CD8-positive, alpha-beta memory T cell (primary cell): ENCODE results near the gene AGBL4. TPM values are rescaled to one million over a fixed set of nuclear protein-coding genes. Genes with fewer than 3 reads are reported as not detected.

ENCODE experiments used
- CTCF ChIA-PET: fragments of 350-600 bp; sonication (Branson Sonifier 250); formaldehyde crosslinking; loops from one replicate; lab custom pipeline; 2021; ENCODE audit warnings: antibody characterized with exemption; lab: Charles Lee
- POLR2A ChIA-PET: fragments of 350-600 bp; sonication (Branson Sonifier 250); formaldehyde crosslinking; loops from one replicate; lab custom pipeline; 2021; ENCODE audit warnings: antibody characterized with exemption; lab: Charles Lee
- DNase-seq, 5 donors: peaks; one replicate each; pipeline versions ENCODE4 v3.0.0 to v3.0.0-alpha.2; 2020 to 2022; ENCODE audit warnings: mixed read lengths in 1 of 5
- H3K27ac ChIP-seq: one replicate; pipeline ENCODE4 v1.7.0; 2013; ENCODE audit warnings: low read depth, mild to moderate bottlenecking, low read length, moderate library complexity
- H3K27me3 ChIP-seq: 2 replicates; pipeline ENCODE4 v1.7.0; 2013; ENCODE audit warnings: low read length, mild to moderate bottlenecking; ENCODE audit not compliant: insufficient read depth, poor library complexity, severe bottlenecking
- H3K36me3 ChIP-seq: 2 replicates; pipeline ENCODE4 v1.7.0; 2013; ENCODE audit warnings: mild to moderate bottlenecking, low read length, moderate library complexity; ENCODE audit not compliant: insufficient read depth
- H3K4me1 ChIP-seq: 2 replicates; pipeline ENCODE4 v1.7.0; 2013; ENCODE audit warnings: mild to moderate bottlenecking, low read length, moderate library complexity; ENCODE audit not compliant: insufficient read depth
- H3K4me3 ChIP-seq: 2 replicates; pipeline ENCODE4 v1.7.0; 2013; ENCODE audit warnings: mild to moderate bottlenecking, low read length
- H3K9me3 ChIP-seq: 2 replicates; pipeline ENCODE4 v1.7.0; 2013; ENCODE audit warnings: mild to moderate bottlenecking, low read length
- H3K27ac Mint-ChIP-seq, 8 donors: one replicate each; pipeline ENCODE4 v1.8.0; 2020 to 2021; ENCODE audit warnings: mixed read lengths in 8 of 8, mild to moderate bottlenecking in 6 of 8, inconsistent platforms in 3 of 8, moderate library complexity in 3 of 8
- H3K27me3 Mint-ChIP-seq, 2 donors: one replicate each; pipeline ENCODE4 v1.8.0; 2020 to 2021; ENCODE audit warnings: mixed read lengths in 2 of 2, mild to moderate bottlenecking in 1 of 2, moderate library complexity in 1 of 2
- H3K36me3 Mint-ChIP-seq, 3 donors: one replicate each; pipeline ENCODE4 v1.8.0; 2020 to 2021; ENCODE audit warnings: mixed read lengths in 3 of 3, inconsistent platforms in 1 of 3, mild to moderate bottlenecking in 1 of 3
- H3K4me1 Mint-ChIP-seq, 3 donors: one replicate each; pipeline ENCODE4 v1.8.0; 2020 to 2021; ENCODE audit warnings: mixed read lengths in 3 of 3, inconsistent platforms in 1 of 3, mild to moderate bottlenecking in 1 of 3
- H3K4me3 Mint-ChIP-seq, 7 donors: one replicate each; pipeline ENCODE4 v1.8.0; 2020 to 2021; ENCODE audit warnings: mixed read lengths in 7 of 7, mild to moderate bottlenecking in 6 of 7, moderate library complexity in 4 of 7, inconsistent platforms in 2 of 7
- H3K9me3 Mint-ChIP-seq, 5 donors: one replicate each; pipeline ENCODE4 v1.8.0; 2020 to 2022; ENCODE audit warnings: mixed read lengths in 5 of 5, mild to moderate bottlenecking in 3 of 5, moderate library complexity in 2 of 5, inconsistent platforms in 1 of 5
- polyA plus RNA-seq: library from polyadenylated mRNA; unstranded; fragments of 300-500 nt; fragmentation: Illumina TruSeq; gene quantifications from one replicate; pipeline ENCODE4 v1.2.3, GENCODE V29; 2021
- total RNA-seq, 2 experiments: library from RNA; stranded (reverse); gene quantifications; one replicate each; pipeline ENCODE4 v1.2.3, GENCODE V29; 2021

The AGBL4 gene
- total and polyA plus RNA-seq, 3 experiments from 2014 or later: 0.22 TPM; not detected in 2

DNA sequence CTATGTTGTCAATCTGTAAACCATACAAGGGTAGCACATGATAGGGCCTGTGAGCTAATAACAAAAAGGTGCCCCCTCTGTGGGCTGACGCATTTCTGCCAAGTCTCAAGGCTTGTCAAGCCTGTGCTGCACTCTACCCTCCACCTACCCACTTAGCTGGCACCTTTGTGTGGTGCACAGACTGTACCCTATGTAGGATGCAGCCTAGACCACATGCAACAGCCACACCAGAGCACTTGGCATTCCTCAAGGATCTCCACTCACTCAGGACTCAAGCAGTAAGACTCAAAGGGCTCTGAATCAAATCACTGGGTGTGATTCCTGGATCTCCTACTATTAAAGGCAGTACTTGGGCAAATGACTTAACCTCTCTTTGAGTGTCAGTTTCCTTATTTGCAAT, 1380.6 kb downstream of the AGBL4 start:
- H3K4me1 Mint-ChIP-seq: no peaks in the 10 kb centered on the region
- peaks cover 3 to 9% of the 10 kb centered on the region in 2 donors for H3K27me3 Mint-ChIP-seq
- Histone ChIP-seq H3K4me3 (no peak overlapping the region), H3K4me1 (no peaks in the 10 kb centered on the region), H3K36me3 (no peaks in the 10 kb centered on the region), H3K9me3 (no peaks in the 10 kb centered on the region), H3K27ac (no peak overlapping the region), H3K27me3 (no peaks in the 10 kb centered on the region)
- H3K36me3 Mint-ChIP-seq: no peaks in the 10 kb centered on the region
- H3K9me3 Mint-ChIP-seq: peaks cover 0 to 3% (median 0%) of the 10 kb centered on the region in 5 donors
- no peak overlapping the region for H3K27ac Mint-ChIP-seq
- ChIA-PET POLR2A (no interaction called here), CTCF (no interaction called here)
- no peak overlapping the region for H3K4me3 Mint-ChIP-seq
- no peak for DNase-seq

- H3K9me3 Mint-ChIP-seq: peaks cover 0 to 3% (median 0%) of the 10 kb centered on the region in 5 donors
- ChIA-PET POLR2A (no interaction called here), CTCF (no interaction called here)
- Histone ChIP-seq H3K27me3 (no peaks in the 10 kb centered on the region), H3K4me1 (no peaks in the 10 kb centered on the region), H3K9me3 (no peaks in the 10 kb centered on the region), H3K36me3 (no peaks in the 10 kb centered on the region), H3K4me3 (no peak overlapping the region), H3K27ac (no peak overlapping the region)
- no peak overlapping the region for H3K4me3 Mint-ChIP-seq
- H3K4me1 Mint-ChIP-seq: no peaks in the 10 kb centered on the region
- no peak overlapping the region for H3K27ac Mint-ChIP-seq
- peaks cover 6 to 9% of the 10 kb centered on the region in 2 donors for H3K27me3 Mint-ChIP-seq
- DNase-seq: no peak
- H3K36me3 Mint-ChIP-seq: no peaks in the 10 kb centered on the region
These were observed 1382.8 kb downstream of the AGBL4 start for GRCh38 chr1:48640836-48641492.

DNA sequence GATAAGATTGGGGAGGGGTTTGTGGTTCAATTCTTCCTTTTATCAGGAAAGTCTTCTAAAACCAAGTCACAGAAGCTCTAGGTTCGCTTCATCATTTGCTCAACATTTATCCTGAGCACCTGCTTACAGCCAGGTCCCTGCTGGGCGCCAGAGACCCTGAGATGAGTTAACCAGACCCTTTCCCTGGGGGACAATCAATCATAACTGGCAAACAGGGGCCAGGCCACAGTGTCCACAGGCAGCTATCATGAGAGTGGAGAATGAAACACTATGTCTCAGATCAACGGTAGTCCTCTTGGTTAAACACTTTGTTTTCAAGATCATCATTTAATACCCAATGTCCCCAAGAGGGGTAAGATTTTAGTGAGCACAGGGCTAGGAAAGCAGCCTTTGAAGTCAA, 1393.9 kb downstream of the AGBL4 start:
- CTCF ChIA-PET: no interaction called here
- no peaks in the 10 kb centered on the region for H3K9me3 ChIP-seq
- no peaks in the 10 kb centered on the region for H3K4me1 ChIP-seq
- no peak overlapping the region for H3K4me3 ChIP-seq
- POLR2A ChIA-PET: no interaction called here
- no peaks in the 10 kb centered on the region for H3K9me3 Mint-ChIP-seq
- H3K27ac ChIP-seq: no peak overlapping the region
- H3K36me3 Mint-ChIP-seq: no peaks in the 10 kb centered on the region
- H3K27me3 ChIP-seq: no peaks in the 10 kb centered on the region
- H3K36me3 ChIP-seq: no peaks in the 10 kb centered on the region
- H3K27me3 Mint-ChIP-seq: peaks cover 1 to 11% of the 10 kb centered on the region in 2 donors
- no peak for DNase-seq
- H3K4me3 Mint-ChIP-seq: no peak overlapping the region
- H3K27ac Mint-ChIP-seq: no peak overlapping the region
- no peaks in the 10 kb centered on the region for H3K4me1 Mint-ChIP-seq

DNA sequence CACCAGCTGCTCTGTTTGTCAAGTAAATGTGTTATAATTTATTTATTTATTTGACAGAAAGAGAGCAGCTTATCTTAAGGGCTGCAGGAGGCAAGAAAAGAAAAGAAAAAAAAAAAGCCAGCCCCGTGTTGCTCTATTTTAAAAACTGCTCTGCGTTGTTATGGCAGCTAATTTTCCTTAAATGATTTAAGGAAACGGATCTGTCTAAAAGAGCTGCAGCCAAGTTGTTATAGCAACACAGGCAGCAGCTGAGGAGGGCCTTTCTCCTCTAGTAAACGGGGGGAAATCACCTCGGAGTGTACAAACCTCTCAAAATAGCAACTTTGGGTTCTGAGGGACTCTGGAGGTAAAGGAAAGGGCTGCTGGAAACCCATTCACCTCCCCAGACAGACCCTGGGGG, 1396.3 kb downstream of the AGBL4 start:
- H3K36me3 ChIP-seq: no peaks in the 10 kb centered on the region

GRCh38 chr1:48619539-48619938, 1404.2 kb downstream of the AGBL4 start:
- Mint-ChIP-seq H3K36me3 (no peaks in the 10 kb centered on the region), H3K4me1 (no peaks in the 10 kb centered on the region), H3K4me3 (no peak overlapping the region), H3K9me3 (no peaks in the 10 kb centered on the region), H3K27ac (no peak overlapping the region), H3K27me3 (peaks cover 5 to 32% of the 10 kb centered on the region in 2 donors)
- Histone ChIP-seq H3K36me3 (no peaks in the 10 kb centered on the region), H3K9me3 (no peaks in the 10 kb centered on the region), H3K27me3 (no peaks in the 10 kb centered on the region), H3K4me1 (no peaks in the 10 kb centered on the region), H3K4me3 (no peak overlapping the region), H3K27ac (no peak overlapping the region)
- POLR2A ChIA-PET: no interaction called here
- DNase-seq: no peak
- CTCF ChIA-PET: no interaction called here

More for the DNA sequence above, 1396.3 kb downstream of the AGBL4 start:
- no peaks in the 10 kb centered on the region for H3K9me3 ChIP-seq
- no peaks in the 10 kb centered on the region for H3K4me1 Mint-ChIP-seq
- no peak overlapping the region for H3K27ac Mint-ChIP-seq
- H3K36me3 Mint-ChIP-seq: no peaks in the 10 kb centered on the region
- H3K9me3 Mint-ChIP-seq: no peaks in the 10 kb centered on the region
- no peak overlapping the region for H3K4me3 ChIP-seq
- H3K4me3 Mint-ChIP-seq: no peak overlapping the region
- no peak for DNase-seq
- H3K27me3 Mint-ChIP-seq: peaks cover 7 to 25% of the 10 kb centered on the region in 2 donors
- ChIA-PET CTCF (no interaction called here), POLR2A (no interaction called here)
- no peak overlapping the region for H3K27ac ChIP-seq
- H3K27me3 ChIP-seq: no peaks in the 10 kb centered on the region
- H3K4me1 ChIP-seq: no peaks in the 10 kb centered on the region

DNA sequence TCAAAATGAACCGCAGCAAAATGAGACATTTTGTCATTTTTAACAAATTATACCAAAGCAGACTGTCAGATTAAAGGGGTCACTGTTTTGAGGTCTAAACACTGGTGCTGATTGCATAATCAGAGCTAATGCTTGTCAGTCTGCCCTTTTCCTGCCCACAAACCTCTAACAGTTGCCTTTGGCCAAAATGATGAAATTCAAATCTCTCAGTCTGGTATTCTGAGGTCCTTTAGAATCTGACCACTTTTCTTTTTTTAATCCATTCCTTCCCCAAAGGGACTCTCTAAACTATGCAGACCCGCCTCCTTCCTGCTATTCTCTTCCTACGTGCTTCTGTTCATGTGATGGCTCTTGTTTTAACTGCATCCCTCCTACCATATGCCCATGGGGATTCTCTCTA, 1406.5 kb downstream of the AGBL4 start:
- H3K9me3 Mint-ChIP-seq: no peaks in the 10 kb centered on the region
- H3K36me3 Mint-ChIP-seq: no peaks in the 10 kb centered on the region
- no peaks in the 10 kb centered on the region for H3K4me1 Mint-ChIP-seq
- no peak for DNase-seq
- no peaks in the 10 kb centered on the region for H3K4me1 ChIP-seq
- peaks cover 3% of the 10 kb centered on the region for H3K27me3 ChIP-seq
- no peak overlapping the region for H3K27ac ChIP-seq
- no peak overlapping the region for H3K4me3 Mint-ChIP-seq
- H3K27me3 Mint-ChIP-seq: peaks cover 3 to 23% of the 10 kb centered on the region in 2 donors
- H3K36me3 ChIP-seq: no peaks in the 10 kb centered on the region
- no peak overlapping the region for H3K27ac Mint-ChIP-seq
- CTCF ChIA-PET: no interaction called here
- H3K4me3 ChIP-seq: no peak overlapping the region
- H3K9me3 ChIP-seq: no peaks in the 10 kb centered on the region
- POLR2A ChIA-PET: no interaction called here

DNA sequence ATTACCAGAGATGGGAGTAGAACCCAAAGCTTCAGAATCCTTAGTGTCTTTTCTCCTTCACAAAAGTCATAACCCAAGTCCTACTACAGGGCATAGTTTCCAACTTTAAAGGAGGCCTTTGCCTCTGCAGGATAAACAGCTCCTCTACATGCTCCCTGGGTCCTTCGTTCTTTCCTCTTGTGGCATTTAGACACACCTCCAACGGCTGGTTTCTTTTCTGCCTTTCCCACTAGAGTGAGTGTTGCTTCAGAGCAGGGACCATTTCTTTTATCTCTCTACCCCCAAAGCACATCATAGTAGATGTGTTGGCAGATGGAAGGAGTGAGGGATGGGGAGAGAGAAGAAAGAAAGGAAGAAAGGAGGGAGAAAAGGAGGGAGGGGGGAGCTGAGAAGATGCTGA, 1407.0 kb downstream of the AGBL4 start:
- Histone ChIP-seq H3K9me3 (no peaks in the 10 kb centered on the region), H3K27me3 (peaks cover 3% of the 10 kb centered on the region), H3K27ac (no peak overlapping the region), H3K36me3 (no peaks in the 10 kb centered on the region), H3K4me3 (no peak overlapping the region), H3K4me1 (no peaks in the 10 kb centered on the region)
- Mint-ChIP-seq H3K27me3 (peaks cover 3 to 23% of the 10 kb centered on the region in 2 donors), H3K36me3 (no peaks in the 10 kb centered on the region), H3K27ac (no peak overlapping the region), H3K4me1 (no peaks in the 10 kb centered on the region), H3K4me3 (no peak overlapping the region), H3K9me3 (no peaks in the 10 kb centered on the region)
- ChIA-PET POLR2A (no interaction called here), CTCF (no interaction called here)
- no peak for DNase-seq

DNA sequence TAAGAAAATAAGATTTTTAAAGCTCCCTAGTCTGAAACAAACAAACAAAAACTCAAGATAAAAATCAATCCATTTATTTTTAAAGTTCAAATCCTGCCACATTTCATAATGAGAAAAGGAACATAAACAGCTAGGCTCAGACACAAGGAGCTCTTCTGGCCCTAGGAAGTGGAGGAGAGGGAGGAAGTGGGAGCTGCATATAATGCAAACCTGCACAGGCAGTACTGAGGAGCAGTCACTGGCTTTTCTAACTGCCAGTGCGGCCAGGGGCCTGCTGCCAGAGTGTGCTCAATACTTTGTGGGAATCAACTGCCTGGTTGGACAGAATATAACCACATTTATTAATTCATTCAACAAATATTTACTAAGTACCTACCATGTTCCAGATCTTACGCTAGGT, 1411.9 kb downstream of the AGBL4 start:
- H3K36me3 ChIP-seq: no peaks in the 10 kb centered on the region
- H3K9me3 Mint-ChIP-seq: peaks cover 0 to 2% (median 0%) of the 10 kb centered on the region in 5 donors

More for the DNA sequence above, 1411.9 kb downstream of the AGBL4 start:
- H3K4me1 ChIP-seq: no peaks in the 10 kb centered on the region
- no peak overlapping the region for H3K4me3 ChIP-seq
- Mint-ChIP-seq H3K4me1 (no peaks in the 10 kb centered on the region), H3K27me3 (peaks cover 2 to 12% of the 10 kb centered on the region in 2 donors), H3K4me3 (no peak overlapping the region), H3K36me3 (no peaks in the 10 kb centered on the region), H3K27ac (no peak overlapping the region)
- no peak overlapping the region for H3K27ac ChIP-seq
- CTCF ChIA-PET: no interaction called here
- POLR2A ChIA-PET: no interaction called here
- peaks cover 3% of the 10 kb centered on the region for H3K27me3 ChIP-seq
- DNase-seq: no peak
- no peaks in the 10 kb centered on the region for H3K9me3 ChIP-seq
